ENCODE data around the gene SDR39U1. TPM values are rescaled to one million over a fixed set of nuclear protein-coding genes. Genes with fewer than 3 reads are reported as not detected.

SDR39U1 gene
- total RNA-seq, 1 experiment from 2014 or later = 56.7 TPM

DNA sequence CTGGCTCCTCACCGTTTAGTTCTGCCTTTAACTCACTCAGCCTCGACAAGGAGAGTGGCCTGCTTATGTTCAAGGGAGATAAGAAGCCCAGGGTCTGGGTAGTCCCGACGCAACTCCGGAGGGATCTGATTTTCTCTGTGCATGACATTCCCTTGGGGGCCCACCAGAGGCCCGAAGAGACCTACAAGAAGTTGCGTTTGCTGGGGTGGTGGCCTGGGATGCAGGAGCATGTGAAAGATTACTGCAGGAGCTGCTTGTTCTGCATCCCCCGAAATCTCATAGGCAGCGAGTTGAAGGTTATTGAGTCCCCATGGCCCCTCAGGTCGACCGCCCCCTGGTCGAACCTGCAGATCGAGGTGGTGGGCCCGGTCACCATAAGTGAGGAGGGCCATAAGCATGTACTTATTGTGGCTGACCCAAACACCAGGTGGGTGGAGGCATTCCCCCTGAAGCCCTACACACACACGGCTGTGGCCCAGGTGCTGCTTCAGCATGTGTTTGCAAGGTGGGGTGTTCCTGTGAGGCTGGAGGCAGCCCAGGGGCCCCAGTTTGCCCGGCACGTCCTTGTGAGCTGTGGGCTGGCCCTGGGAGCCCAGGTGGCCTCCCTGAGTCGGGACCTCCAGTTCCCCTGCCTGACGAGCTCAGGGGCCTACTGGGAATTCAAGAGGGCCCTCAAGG, 26.2 kb downstream of the SDR39U1 start (continued):
- TF ChIP-seq, protein P1, sequence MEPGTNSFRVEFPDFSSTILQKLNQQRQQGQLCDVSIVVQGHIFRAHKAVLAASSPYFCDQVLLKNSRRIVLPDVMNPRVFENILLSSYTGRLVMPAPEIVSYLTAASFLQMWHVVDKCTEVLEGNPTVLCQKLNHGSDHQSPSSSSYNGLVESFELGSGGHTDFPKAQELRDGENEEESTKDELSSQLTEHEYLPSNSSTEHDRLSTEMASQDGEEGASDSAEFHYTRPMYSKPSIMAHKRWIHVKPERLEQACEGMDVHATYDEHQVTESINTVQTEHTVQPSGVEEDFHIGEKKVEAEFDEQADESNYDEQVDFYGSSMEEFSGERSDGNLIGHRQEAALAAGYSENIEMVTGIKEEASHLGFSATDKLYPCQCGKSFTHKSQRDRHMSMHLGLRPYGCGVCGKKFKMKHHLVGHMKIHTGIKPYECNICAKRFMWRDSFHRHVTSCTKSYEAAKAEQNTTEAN (CRISPR knock-in tag; IDR thresholded peaks at IDR 0.05) = no peak
- TF ChIP-seq NR1H2 (CRISPR knock-in tag; IDR thresholded peaks at IDR 0.05) (no peak), SP1 (CRISPR knock-in tag; conservative IDR thresholded peaks at IDR 0.05) (no peak), NFATC4 (CRISPR knock-in tag; IDR thresholded peaks at IDR 0.05) (no peak), FOXP1 (CRISPR knock-in tag; IDR thresholded peaks at IDR 0.05; ENCODE audit: borderline replicate concordance) (no peak), ELF4 (CRISPR knock-in tag; IDR thresholded peaks at IDR 0.05; ENCODE audit: low read depth) (no peak), KAT7 (CRISPR knock-in tag; IDR thresholded peaks at IDR 0.05; ENCODE audit: borderline replicate concordance) (no peak)

DNA sequence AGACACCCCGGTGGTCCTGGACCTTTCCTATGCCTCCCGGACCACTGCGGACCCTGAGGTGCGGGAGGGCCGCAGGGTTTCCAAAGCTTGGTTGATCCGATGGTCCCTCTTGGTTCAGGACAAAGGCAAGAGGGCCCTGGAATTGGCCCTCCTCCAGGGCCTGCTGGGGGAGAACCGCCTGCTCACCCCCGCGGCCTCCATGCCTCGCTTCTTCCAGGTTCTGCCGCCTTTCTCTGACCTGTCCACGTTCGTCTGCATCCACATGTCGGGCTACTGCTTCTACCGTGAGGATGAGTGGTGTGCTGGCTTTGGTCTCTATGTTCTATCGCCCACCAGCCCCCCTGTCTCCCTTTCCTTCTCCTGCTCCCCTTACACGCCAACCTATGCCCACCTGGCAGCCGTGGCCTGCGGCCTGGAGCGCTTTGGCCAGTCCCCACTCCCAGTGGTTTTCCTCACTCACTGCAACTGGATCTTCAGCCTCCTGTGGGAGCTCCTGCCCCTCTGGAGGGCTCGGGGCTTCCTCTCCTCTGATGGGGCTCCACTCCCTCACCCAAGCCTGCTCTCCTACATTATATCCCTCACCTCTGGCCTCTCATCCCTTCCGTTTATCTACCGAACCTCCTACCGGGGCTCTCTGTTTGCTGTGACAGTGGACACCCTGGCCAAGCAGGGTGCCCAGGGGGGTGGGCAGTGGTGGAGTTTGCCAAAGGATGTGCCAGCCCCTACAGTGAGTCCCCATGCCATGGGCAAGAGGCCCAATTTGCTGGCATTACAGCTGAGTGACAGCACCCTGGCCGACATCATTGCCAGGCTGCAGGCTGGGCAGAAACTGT, 26.9 kb downstream of the SDR39U1 start:
- Mint-ChIP-seq H3K4me3 (no peak overlapping the region), H3K27me3 (ENCODE audit: low read depth) (peaks cover 21% of the 10 kb centered on the region), H3K27ac (no peak overlapping the region), H3K36me3 (peaks cover 9% of the 10 kb centered on the region; the same call in 1 of the 2 replicates), H3K9me3 (no peaks in the 10 kb centered on the region), H3K4me1 (no peaks in the 10 kb centered on the region)
- TF ChIP-seq, protein P2, sequence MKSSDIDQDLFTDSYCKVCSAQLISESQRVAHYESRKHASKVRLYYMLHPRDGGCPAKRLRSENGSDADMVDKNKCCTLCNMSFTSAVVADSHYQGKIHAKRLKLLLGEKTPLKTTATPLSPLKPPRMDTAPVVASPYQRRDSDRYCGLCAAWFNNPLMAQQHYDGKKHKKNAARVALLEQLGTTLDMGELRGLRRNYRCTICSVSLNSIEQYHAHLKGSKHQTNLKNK (CRISPR knock-in tag; IDR thresholded peaks at IDR 0.05) = no peak
- ChIA-PET CTCF (interaction anchor here (1.1 to 4.5 kb wide), 2 partner anchors 8 to 15 kb away, joined by 3 to 40 read pairs; partner anchors contain the start of genes CBLN3 and KHNYN), POLR2A (interaction anchor here (1.0 kb wide), 1 partner anchor 12 kb away, joined by 3 read pairs; no protein-coding TSS in a partner anchor)
- DNase-seq (ENCODE audit: low spot score) (no peak), ATAC-seq (no peak)

DNA sequence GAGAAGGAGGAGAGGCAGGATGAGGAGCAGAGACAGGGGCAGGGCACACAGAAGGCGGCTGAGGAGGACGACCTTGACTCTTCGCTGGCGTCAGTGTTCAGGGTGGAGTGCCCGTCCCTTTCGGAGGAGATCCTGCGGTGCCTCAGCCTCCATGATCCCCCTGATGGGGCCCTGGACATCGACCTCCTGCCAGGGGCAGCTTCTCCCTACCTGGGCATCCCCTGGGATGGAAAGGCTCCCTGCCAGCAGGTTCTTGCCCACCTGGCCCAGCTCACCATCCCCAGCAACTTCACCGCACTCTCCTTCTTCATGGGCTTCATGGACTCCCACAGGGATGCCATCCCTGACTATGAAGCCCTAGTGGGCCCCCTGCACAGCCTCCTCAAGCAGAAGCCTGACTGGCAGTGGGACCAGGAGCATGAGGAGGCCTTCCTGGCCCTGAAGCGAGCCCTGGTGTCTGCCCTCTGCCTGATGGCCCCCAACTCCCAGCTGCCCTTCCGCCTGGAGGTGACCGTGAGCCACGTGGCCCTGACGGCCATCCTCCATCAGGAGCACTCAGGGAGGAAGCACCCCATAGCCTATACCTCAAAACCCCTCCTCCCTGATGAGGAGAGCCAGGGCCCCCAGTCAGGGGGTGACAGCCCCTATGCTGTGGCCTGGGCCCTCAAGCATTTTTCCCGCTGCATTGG, 27.7 kb downstream of the SDR39U1 start:
- Mint-ChIP-seq H3K36me3 (peaks cover 9% of the 10 kb centered on the region; the same call in 1 of the 2 replicates), H3K27ac (no peak overlapping the region), H3K9me3 (no peaks in the 10 kb centered on the region), H3K27me3 (ENCODE audit: low read depth) (peaks cover 15% of the 10 kb centered on the region), H3K4me3 (no peak overlapping the region), H3K4me1 (no peaks in the 10 kb centered on the region)
- DNase-seq (ENCODE audit: low spot score) (no peak), ATAC-seq (no peak)
- TF ChIP-seq ELF4 (CRISPR knock-in tag; IDR thresholded peaks at IDR 0.05; ENCODE audit: low read depth) (no peak), ZNF121 (CRISPR knock-in tag; IDR thresholded peaks at IDR 0.05) (no peak), ZBTB21 (CRISPR knock-in tag; IDR thresholded peaks at IDR 0.05; ENCODE audit: borderline replicate concordance) (no peak)
- TF ChIP-seq, protein P3, sequence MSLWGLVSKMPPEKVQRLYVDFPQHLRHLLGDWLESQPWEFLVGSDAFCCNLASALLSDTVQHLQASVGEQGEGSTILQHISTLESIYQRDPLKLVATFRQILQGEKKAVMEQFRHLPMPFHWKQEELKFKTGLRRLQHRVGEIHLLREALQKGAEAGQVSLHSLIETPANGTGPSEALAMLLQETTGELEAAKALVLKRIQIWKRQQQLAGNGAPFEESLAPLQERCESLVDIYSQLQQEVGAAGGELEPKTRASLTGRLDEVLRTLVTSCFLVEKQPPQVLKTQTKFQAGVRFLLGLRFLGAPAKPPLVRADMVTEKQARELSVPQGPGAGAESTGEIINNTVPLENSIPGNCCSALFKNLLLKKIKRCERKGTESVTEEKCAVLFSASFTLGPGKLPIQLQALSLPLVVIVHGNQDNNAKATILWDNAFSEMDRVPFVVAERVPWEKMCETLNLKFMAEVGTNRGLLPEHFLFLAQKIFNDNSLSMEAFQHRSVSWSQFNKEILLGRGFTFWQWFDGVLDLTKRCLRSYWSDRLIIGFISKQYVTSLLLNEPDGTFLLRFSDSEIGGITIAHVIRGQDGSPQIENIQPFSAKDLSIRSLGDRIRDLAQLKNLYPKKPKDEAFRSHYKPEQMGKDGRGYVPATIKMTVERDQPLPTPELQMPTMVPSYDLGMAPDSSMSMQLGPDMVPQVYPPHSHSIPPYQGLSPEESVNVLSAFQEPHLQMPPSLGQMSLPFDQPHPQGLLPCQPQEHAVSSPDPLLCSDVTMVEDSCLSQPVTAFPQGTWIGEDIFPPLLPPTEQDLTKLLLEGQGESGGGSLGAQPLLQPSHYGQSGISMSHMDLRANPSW (CRISPR knock-in tag; conservative IDR thresholded peaks at IDR 0.05; ENCODE audit: low read depth) = no peak
- TF ChIP-seq, protein P4, sequence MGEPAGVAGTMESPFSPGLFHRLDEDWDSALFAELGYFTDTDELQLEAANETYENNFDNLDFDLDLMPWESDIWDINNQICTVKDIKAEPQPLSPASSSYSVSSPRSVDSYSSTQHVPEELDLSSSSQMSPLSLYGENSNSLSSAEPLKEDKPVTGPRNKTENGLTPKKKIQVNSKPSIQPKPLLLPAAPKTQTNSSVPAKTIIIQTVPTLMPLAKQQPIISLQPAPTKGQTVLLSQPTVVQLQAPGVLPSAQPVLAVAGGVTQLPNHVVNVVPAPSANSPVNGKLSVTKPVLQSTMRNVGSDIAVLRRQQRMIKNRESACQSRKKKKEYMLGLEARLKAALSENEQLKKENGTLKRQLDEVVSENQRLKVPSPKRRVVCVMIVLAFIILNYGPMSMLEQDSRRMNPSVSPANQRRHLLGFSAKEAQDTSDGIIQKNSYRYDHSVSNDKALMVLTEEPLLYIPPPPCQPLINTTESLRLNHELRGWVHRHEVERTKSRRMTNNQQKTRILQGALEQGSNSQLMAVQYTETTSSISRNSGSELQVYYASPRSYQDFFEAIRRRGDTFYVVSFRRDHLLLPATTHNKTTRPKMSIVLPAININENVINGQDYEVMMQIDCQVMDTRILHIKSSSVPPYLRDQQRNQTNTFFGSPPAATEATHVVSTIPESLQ (CRISPR knock-in tag; IDR thresholded peaks at IDR 0.05) = no peak
- TF ChIP-seq, protein P5, sequence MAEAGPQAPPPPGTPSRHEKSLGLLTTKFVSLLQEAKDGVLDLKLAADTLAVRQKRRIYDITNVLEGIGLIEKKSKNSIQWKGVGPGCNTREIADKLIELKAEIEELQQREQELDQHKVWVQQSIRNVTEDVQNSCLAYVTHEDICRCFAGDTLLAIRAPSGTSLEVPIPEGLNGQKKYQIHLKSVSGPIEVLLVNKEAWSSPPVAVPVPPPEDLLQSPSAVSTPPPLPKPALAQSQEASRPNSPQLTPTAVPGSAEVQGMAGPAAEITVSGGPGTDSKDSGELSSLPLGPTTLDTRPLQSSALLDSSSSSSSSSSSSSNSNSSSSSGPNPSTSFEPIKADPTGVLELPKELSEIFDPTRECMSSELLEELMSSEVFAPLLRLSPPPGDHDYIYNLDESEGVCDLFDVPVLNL (CRISPR knock-in tag; IDR thresholded peaks at IDR 0.05; ENCODE audit: borderline replicate concordance, low read depth) = no peak
- POLR2A ChIA-PET = interaction anchor here (1.0 kb wide), 1 partner anchor 13 kb away, joined by 3 read pairs; no protein-coding TSS in a partner anchor
- CTCF ChIA-PET = interaction anchor here (1.3 to 4.5 kb wide), 3 partner anchors 16 to 172 kb away, joined by 3 to 40 read pairs (median 4); partner anchors contain the start of genes CBLN3 and KHNYN

All from WTC11 (cell line).